Bladder microvascular endothelial cell (primary cell): Measurements from ENCODE around the gene GALNT1. TPM values are rescaled to one million over a fixed set of nuclear protein-coding genes. Genes with fewer than 3 reads are reported as not detected.

Source experiments
- total RNA-seq: library from RNA; depleted of rRNA; stranded (reverse); fragments of >200 nt; gene quantifications from 2 replicates; pipeline ENCODE4 v1.2.3, GENCODE V29; 2014

Gene GALNT1
- 169 and 285 TPM in 2 replicates for total RNA-seq

DNA sequence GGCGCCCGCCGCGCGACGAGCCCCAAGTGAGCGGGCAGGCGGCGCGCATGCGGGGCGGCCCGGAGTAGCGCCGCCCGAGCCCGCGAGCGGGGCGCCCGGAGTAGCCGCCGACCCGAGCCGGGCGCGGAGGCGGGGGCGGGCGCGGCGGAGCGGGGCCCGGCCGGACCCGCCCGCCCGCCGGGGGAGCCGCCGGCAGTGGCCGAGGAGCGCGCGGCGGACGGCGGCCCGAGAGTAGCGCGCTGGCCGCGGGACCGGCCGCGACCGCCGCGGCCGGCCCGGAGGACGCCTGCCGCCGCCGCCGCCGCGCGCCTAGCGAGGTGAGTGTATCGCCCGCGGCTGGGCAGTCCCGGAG is at the start of gene GALNT1:
GALNT1 (plus strand) TSS at position 195 of the 352 bp plus-strand sequence. CDS start 72,923 bp downstream, outside the sequence.

Other genes starting within 250 kb of the GALNT1 start
- 23.2 and 42.2 TPM in 2 replicates for gene ZNF24, start 237.3 kb upstream of the GALNT1 start, total RNA-seq
- gene ZNF396, start 204.4 kb upstream of the GALNT1 start, total RNA-seq = 0.57 and 0.65 TPM in 2 replicates
- gene INO80C, start 83.8 kb upstream of the GALNT1 start, total RNA-seq = 8.3 and 13.6 TPM in 2 replicates